Mesenchymal stem cell (in vitro differentiated cells and primary cell): ENCODE results near the gene ZBTB38.

Experiments used
- DNase-seq: peaks from one replicate; pipeline ENCODE4 v3.0.0-alpha.2; 2013
- H2AFZ ChIP-seq: one replicate; pipeline ENCODE4 v1.6.1; 2013; ENCODE audit warnings: low read depth, mild to moderate bottlenecking, control low read depth, inconsistent platforms, low read length, moderate library complexity
- H2AK5ac ChIP-seq: 2 replicates; pipeline ENCODE4 v1.6.1; 2013; ENCODE audit warnings: low read length, moderate library complexity, mild to moderate bottlenecking, inconsistent platforms; ENCODE audit not compliant: severe bottlenecking
- H2BK120ac ChIP-seq: one replicate; pipeline ENCODE4 v1.6.1; 2013; ENCODE audit warnings: low read depth, mild to moderate bottlenecking, inconsistent platforms, low read length, moderate library complexity
- H2BK12ac ChIP-seq, 2 experiments: one replicate each; pipeline ENCODE4 v1.6.1; 2013; ENCODE audit warnings: inconsistent platforms in 2 of 2, low read length in 2 of 2, mild to moderate bottlenecking in 2 of 2, moderate library complexity in 2 of 2, control low read depth in 1 of 2
- H2BK15ac ChIP-seq: one replicate; pipeline ENCODE4 v1.6.1; 2013; ENCODE audit warnings: mild to moderate bottlenecking, low read depth, inconsistent platforms; ENCODE audit not compliant: poor library complexity, severe bottlenecking
- H2BK5ac ChIP-seq: 2 replicates; pipeline ENCODE4 v1.6.1; 2013; ENCODE audit warnings: low read depth, mild to moderate bottlenecking, low read length, control low read depth, inconsistent platforms; ENCODE audit not compliant: poor library complexity, severe bottlenecking
- H3K14ac ChIP-seq, 2 experiments: one replicate each; pipeline ENCODE4 v1.6.1; 2013; ENCODE audit warnings: inconsistent platforms in 2 of 2, low read length in 2 of 2, control low read depth in 1 of 2, mild to moderate bottlenecking in 1 of 2, moderate library complexity in 1 of 2
- H3K18ac ChIP-seq, 2 experiments: one replicate each; pipeline ENCODE4 v1.6.1; 2013; ENCODE audit warnings: inconsistent platforms in 2 of 2, low read length in 2 of 2, control low read depth in 1 of 2, low read depth in 1 of 2, mild to moderate bottlenecking in 1 of 2
- H3K23ac ChIP-seq, 2 experiments: one replicate each; pipeline ENCODE4 v1.6.1; 2013; ENCODE audit warnings: inconsistent platforms in 2 of 2, low read length in 2 of 2, mild to moderate bottlenecking in 2 of 2, moderate library complexity in 2 of 2, control low read depth in 1 of 2
- H3K27ac ChIP-seq: 2 replicates; pipeline ENCODE4 v1.5.1; 2013; ENCODE audit warnings: mild to moderate bottlenecking, moderate library complexity, low read length, control low read depth, inconsistent platforms; ENCODE audit not compliant: poor library complexity, severe bottlenecking
- H3K27me3 ChIP-seq, 2 experiments: 2 replicates each; pipeline versions ENCODE4 v1.6.1 to v1.7.0; 2013; ENCODE audit warnings: low read length in 2 of 2, mild to moderate bottlenecking in 2 of 2, moderate library complexity in 2 of 2, control low read depth in 1 of 2, inconsistent platforms in 1 of 2; ENCODE audit not compliant: control insufficient read depth in 1 of 2, insufficient read depth in 1 of 2
- H3K36me3 ChIP-seq, 2 experiments: 2 replicates each; pipeline versions ENCODE4 v1.6.1 to v1.7.0; 2013; ENCODE audit warnings: low read length in 2 of 2, control low read depth in 1 of 2, inconsistent platforms in 1 of 2, low read depth in 1 of 2, mild to moderate bottlenecking in 1 of 2; ENCODE audit not compliant: insufficient read depth in 2 of 2, control insufficient read depth in 1 of 2
- H3K4ac ChIP-seq, 2 experiments: one replicate each; pipeline ENCODE4 v1.6.1; 2013; ENCODE audit warnings: inconsistent platforms in 2 of 2, low read length in 2 of 2, mild to moderate bottlenecking in 2 of 2, moderate library complexity in 2 of 2, control low read depth in 1 of 2, low read depth in 1 of 2
- H3K4me1 ChIP-seq: 2 replicates; pipeline ENCODE4 v1.6.1; 2013; ENCODE audit warnings: low read depth, low read length, control low read depth; ENCODE audit not compliant: control insufficient read depth, insufficient read depth
- H3K4me2 ChIP-seq: 2 replicates; pipeline ENCODE4 v1.6.1; 2013; ENCODE audit warnings: low read length, mild to moderate bottlenecking, inconsistent platforms; ENCODE audit not compliant: poor library complexity, severe bottlenecking
- H3K4me3 ChIP-seq, 2 experiments: 2 replicates each; pipeline versions ENCODE4 v1.5.1 to v1.7.0; 2013; ENCODE audit warnings: low read length in 2 of 2, mild to moderate bottlenecking in 2 of 2, control low read depth in 1 of 2, low read depth in 1 of 2; ENCODE audit not compliant: insufficient read depth in 1 of 2
- H3K79me1 ChIP-seq: replicated peaks from 2 replicates; pipeline ENCODE4 v1.6.1; 2013; ENCODE audit warnings: mild to moderate bottlenecking, control low read depth, low read length, inconsistent platforms; ENCODE audit not compliant: poor library complexity, severe bottlenecking
- H3K9ac ChIP-seq: 2 replicates; pipeline ENCODE4 v1.7.0; 2013; ENCODE audit warnings: mild to moderate bottlenecking, low read length, moderate library complexity
- H3K9me3 ChIP-seq: 2 replicates; pipeline ENCODE4 v1.7.0; 2013; ENCODE audit warnings: mild to moderate bottlenecking, low read length; ENCODE audit not compliant: control insufficient read depth
- H4K8ac ChIP-seq: one replicate; pipeline ENCODE4 v1.6.1; 2013; ENCODE audit warnings: inconsistent platforms, mild to moderate bottlenecking, low read length, moderate library complexity
- H4K91ac ChIP-seq: one replicate; pipeline ENCODE4 v1.6.1; 2013; ENCODE audit warnings: mild to moderate bottlenecking, low read length, inconsistent platforms
- WGBS: methylation state at CpG from one replicate; pipeline ENCODE4 v1.1.7; 2013; ENCODE audit warnings: mixed read lengths; 5-methylcytosine and 5-hydroxymethylcytosine counted together

ZBTB38 gene

DNA sequence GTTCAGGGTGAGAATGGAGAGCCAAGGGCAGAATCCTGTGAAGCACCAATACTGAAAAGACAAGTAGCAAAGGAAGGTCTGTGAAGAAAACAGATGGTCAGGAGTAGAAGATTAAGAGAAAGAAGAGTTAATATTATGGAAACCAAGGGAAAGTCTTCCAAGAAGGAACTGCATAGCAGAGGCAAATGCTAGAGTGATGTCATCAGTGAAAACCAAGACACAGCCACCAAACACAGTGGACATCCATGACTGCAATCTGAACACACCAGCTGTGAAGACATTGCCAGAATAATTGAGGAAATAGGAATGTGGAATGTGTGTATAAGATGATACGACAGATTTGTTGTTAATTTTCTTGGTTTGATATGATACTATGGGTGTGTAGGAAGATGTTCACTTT lies 26.8 kb upstream of the ZBTB38 start:
- no peak overlapping the region for H3K9ac ChIP-seq

GRCh38 chr3:141342386-141342785 lies 25.9 kb upstream of the ZBTB38 start:
- Histone ChIP-seq H3K27ac (no peak overlapping the region), H4K91ac (no peak overlapping the region), H3K4me2 (no peak overlapping the region), H3K27me3 (no peaks in the 10 kb centered on the region), H3K36me3 (no peaks in the 10 kb centered on the region), H2AK5ac (no peak overlapping the region), H2BK12ac (no peak overlapping the region), H4K8ac (no peak overlapping the region), H3K4me1 (no peaks in the 10 kb centered on the region), H3K79me1 (no peaks in the 10 kb centered on the region), H3K14ac (no peak overlapping the region), H3K23ac (no peak overlapping the region), H3K4me3 (no peak overlapping the region), H3K9me3 (no peaks in the 10 kb centered on the region), H3K9ac (no peak overlapping the region), H2BK15ac (no peak overlapping the region), H2BK120ac (no peak overlapping the region), H3K18ac (no peak overlapping the region), H2AFZ (no peak overlapping the region), H3K4ac (no peak overlapping the region), H2BK5ac (no peak overlapping the region)
- DNase-seq, result no peak
- WGBS, result 81% methylated on average over 4 of the region's 5 CpGs

More for the DNA sequence above, 26.8 kb upstream of the ZBTB38 start:
- H3K14ac ChIP-seq, result no peak overlapping the region
- no peak overlapping the region for H2BK120ac ChIP-seq
- no peak overlapping the region for H2BK15ac ChIP-seq
- no peaks in the 10 kb centered on the region for H3K4me1 ChIP-seq
- H4K91ac ChIP-seq, result no peak overlapping the region
- H3K79me1 ChIP-seq, result no peaks in the 10 kb centered on the region
- H3K18ac ChIP-seq, result no peak overlapping the region
- H2BK12ac ChIP-seq, result peak overlapping the region in 1 of 2 experiments; percentile 30
- H4K8ac ChIP-seq, result no peak overlapping the region
- H3K4me2 ChIP-seq, result no peak overlapping the region
- no peak overlapping the region for H2AFZ ChIP-seq
- no peak overlapping the region for H2BK5ac ChIP-seq
- no peak overlapping the region for H3K27ac ChIP-seq
- no peaks in the 10 kb centered on the region for H3K36me3 ChIP-seq
- H3K4ac ChIP-seq, result peak overlapping the region in 1 of 2 experiments; percentile 50
- H3K27me3 ChIP-seq, result no peaks in the 10 kb centered on the region
- no peak overlapping the region for H3K23ac ChIP-seq
- no peak overlapping the region for H3K4me3 ChIP-seq
- H3K9me3 ChIP-seq, result no peaks in the 10 kb centered on the region
- H2AK5ac ChIP-seq, result no peak overlapping the region
- no peak for DNase-seq
- 100% methylated on average over 1 of the region's 1 CpG for WGBS

DNA sequence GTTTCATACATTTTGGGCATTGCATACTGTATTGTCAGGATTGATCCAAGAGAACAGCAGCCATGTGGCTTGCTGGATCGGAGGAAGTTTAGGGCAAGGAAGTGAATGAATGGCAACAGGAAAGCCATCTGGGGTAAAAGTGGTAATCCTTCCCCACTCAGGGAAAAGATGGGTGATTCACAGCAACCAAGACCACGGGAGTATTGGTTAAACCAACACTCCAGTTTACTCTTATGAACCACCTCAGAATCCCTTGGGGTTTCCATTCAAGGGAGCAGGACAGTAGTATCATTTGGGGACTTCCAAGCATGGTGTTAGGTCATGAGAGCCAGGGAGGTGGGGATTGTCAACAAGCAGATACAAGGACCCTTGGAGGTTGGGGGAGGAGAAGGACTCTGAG lies 25.2 kb upstream of the ZBTB38 start:
- H3K4me3 ChIP-seq, result no peak overlapping the region

GRCh38 chr3:141343865-141344271 lies 24.4 kb upstream of the ZBTB38 start:
- Histone ChIP-seq H3K27ac (no peak overlapping the region), H3K4me1 (no peaks in the 10 kb centered on the region), H4K8ac (no peak overlapping the region), H2BK15ac (no peak overlapping the region), H3K4me3 (no peak overlapping the region), H2AFZ (no peak overlapping the region), H3K79me1 (no peaks in the 10 kb centered on the region), H3K27me3 (no peaks in the 10 kb centered on the region), H3K18ac (no peak overlapping the region), H3K9me3 (no peaks in the 10 kb centered on the region), H2BK120ac (no peak overlapping the region), H2AK5ac (no peak overlapping the region), H3K4me2 (no peak overlapping the region), H4K91ac (no peak overlapping the region), H3K23ac (no peak overlapping the region), H3K9ac (no peak overlapping the region), H2BK12ac (no peak overlapping the region), H2BK5ac (no peak overlapping the region), H3K4ac (no peak overlapping the region), H3K14ac (no peak overlapping the region), H3K36me3 (no peaks in the 10 kb centered on the region)
- no peak for DNase-seq
- 94% methylated on average over 2 of the region's 3 CpGs for WGBS

More for the DNA sequence above, 25.2 kb upstream of the ZBTB38 start:
- Histone ChIP-seq H3K4me2 (no peak overlapping the region), H3K14ac (no peak overlapping the region), H2BK15ac (no peak overlapping the region), H3K9me3 (no peaks in the 10 kb centered on the region), H3K27ac (no peak overlapping the region), H3K36me3 (no peaks in the 10 kb centered on the region), H2AFZ (no peak overlapping the region), H2BK120ac (no peak overlapping the region), H4K8ac (no peak overlapping the region), H4K91ac (no peak overlapping the region), H3K4ac (no peak overlapping the region), H3K23ac (no peak overlapping the region), H2AK5ac (no peak overlapping the region), H3K79me1 (no peaks in the 10 kb centered on the region), H3K27me3 (no peaks in the 10 kb centered on the region), H2BK5ac (no peak overlapping the region), H3K18ac (no peak overlapping the region), H3K9ac (no peak overlapping the region), H2BK12ac (no peak overlapping the region), H3K4me1 (no peaks in the 10 kb centered on the region)
- DNase-seq, result no peak
- 100% methylated on average over 2 of the region's 2 CpGs for WGBS
